Measurements from ENCODE around the gene RBP3.

Gene RBP3

GRCh38 chr10:47366181-47366631 is 18.0 kb downstream of the RBP3 start:
- H3K27me3 ChIP-seq (ENCODE audit: control insufficient read depth in 3 of 3, insufficient read depth in 3 of 3, low read depth in 1 of 3, low read length in 3 of 3): peaks cover 0 to 3% (median 0%) of the 10 kb centered on the region in 3 experiments
- DNase-seq (ENCODE audit: low spot score): no peak
- no peak overlapping the region for H3K27ac ChIP-seq (replicated peaks; ENCODE audit: low read length)
- no peak overlapping the region for H2BK12ac ChIP-seq (ENCODE audit: low read length)
- H3K23ac ChIP-seq (ENCODE audit: low read depth, low read length, poor library complexity): no peak overlapping the region
- H3K79me1 ChIP-seq (ENCODE audit: low read depth, low read length): no peaks in the 10 kb centered on the region
- no peak overlapping the region for H3K4me2 ChIP-seq (ENCODE audit: insufficient read depth, low read length, poor library complexity, severe bottlenecking)
- no peak overlapping the region for H3K14ac ChIP-seq (ENCODE audit: low read length)
- H2BK120ac ChIP-seq (ENCODE audit: low read depth, low read length): no peak overlapping the region
- H3K36me3 ChIP-seq (replicated peaks in 1 of 2; ENCODE audit: control insufficient read depth in 2 of 2, insufficient read depth in 2 of 2, low read length in 2 of 2): no peaks in the 10 kb centered on the region
- no peak overlapping the region for H2BK5ac ChIP-seq (ENCODE audit: low read length)
- no peak overlapping the region for H3K9ac ChIP-seq (ENCODE audit: low read depth, low read length, poor library complexity)
- H4K91ac ChIP-seq (ENCODE audit: low read depth, low read length, poor library complexity): no peak overlapping the region
- no peak overlapping the region for H2AK5ac ChIP-seq (ENCODE audit: low read depth, low read length)
- no peak overlapping the region for H4K8ac ChIP-seq (ENCODE audit: low read depth, low read length)
- H2AFZ ChIP-seq (ENCODE audit: low read length): no peak overlapping the region
- H3K4me1 ChIP-seq (ENCODE audit: control insufficient read depth in 2 of 2, insufficient read depth in 1 of 2, low read depth in 1 of 2, low read length in 2 of 2): peaks cover 0 to 3% of the 10 kb centered on the region in 2 donors
- H3K4me3 ChIP-seq (ENCODE audit: low read length in 2 of 2): peak overlapping the region in 1 of 2 donors; percentile 14
- no peak overlapping the region for H3K4ac ChIP-seq (ENCODE audit: low read length)
- H2BK15ac ChIP-seq (ENCODE audit: low read length): no peak overlapping the region
- no peak overlapping the region for H3K18ac ChIP-seq (ENCODE audit: low read length)
- no CpG with 5 or more reads among the region's 5 CpGs for WGBS, 2 donors (ENCODE audit: extremely low coverage in 2 of 2, insufficient read length in 2 of 2, insufficient replicate concordance in 1 of 2)
- H3K9me3 ChIP-seq (replicated peaks in 1 of 2; ENCODE audit: control insufficient read depth in 2 of 2, insufficient read depth in 1 of 2, low read depth in 1 of 2, low read length in 2 of 2): no peaks in the 10 kb centered on the region

GRCh38 chr10:47366731-47367460 is 18.7 kb downstream of the RBP3 start:
- H3K4ac ChIP-seq (ENCODE audit: low read length): no peak overlapping the region

GRCh38 chr10:47367646-47368045 is 19.5 kb downstream of the RBP3 start:
- H2BK120ac ChIP-seq (ENCODE audit: low read depth, low read length): no peak overlapping the region
- peak overlapping the region; percentile 66 for H3K18ac ChIP-seq (ENCODE audit: low read length)
- no peak overlapping the region for H3K4me2 ChIP-seq (ENCODE audit: insufficient read depth, low read length, poor library complexity, severe bottlenecking)
- no peak overlapping the region for H3K4me3 ChIP-seq (ENCODE audit: low read length in 2 of 2)
- H2BK5ac ChIP-seq (ENCODE audit: low read length): no peak overlapping the region
- H3K27ac ChIP-seq (replicated peaks; ENCODE audit: low read length): no peak overlapping the region
- H3K36me3 ChIP-seq (replicated peaks in 1 of 2; ENCODE audit: control insufficient read depth in 2 of 2, insufficient read depth in 2 of 2, low read length in 2 of 2): no peaks in the 10 kb centered on the region
- no CpG with 5 or more reads among the region's 11 CpGs for WGBS, 2 donors (ENCODE audit: extremely low coverage in 2 of 2, insufficient read length in 2 of 2, insufficient replicate concordance in 1 of 2)
- no peak overlapping the region for H4K91ac ChIP-seq (ENCODE audit: low read depth, low read length, poor library complexity)
- H3K23ac ChIP-seq (ENCODE audit: low read depth, low read length, poor library complexity): no peak overlapping the region
- H3K9ac ChIP-seq (ENCODE audit: low read depth, low read length, poor library complexity): no peak overlapping the region
- H2BK15ac ChIP-seq (ENCODE audit: low read length): no peak overlapping the region
- H3K9me3 ChIP-seq (replicated peaks in 1 of 2; ENCODE audit: control insufficient read depth in 2 of 2, insufficient read depth in 1 of 2, low read depth in 1 of 2, low read length in 2 of 2): no peaks in the 10 kb centered on the region
- no peak for DNase-seq (ENCODE audit: low spot score)
- H2BK12ac ChIP-seq (ENCODE audit: low read length): no peak overlapping the region
- H3K14ac ChIP-seq (ENCODE audit: low read length): peak overlapping the region; percentile 64
- H3K79me1 ChIP-seq (ENCODE audit: low read depth, low read length): no peaks in the 10 kb centered on the region
- no peak overlapping the region for H4K8ac ChIP-seq (ENCODE audit: low read depth, low read length)
- no peaks in the 10 kb centered on the region for H3K4me1 ChIP-seq (ENCODE audit: control insufficient read depth in 2 of 2, insufficient read depth in 1 of 2, low read depth in 1 of 2, low read length in 2 of 2)
- no peak overlapping the region for H2AFZ ChIP-seq (ENCODE audit: low read length)
- H3K27me3 ChIP-seq (ENCODE audit: control insufficient read depth in 3 of 3, insufficient read depth in 3 of 3, low read depth in 1 of 3, low read length in 3 of 3): peaks cover 0 to 3% (median 0%) of the 10 kb centered on the region in 3 experiments
- no peak overlapping the region for H2AK5ac ChIP-seq (ENCODE audit: low read depth, low read length)
- no peak overlapping the region for H3K4ac ChIP-seq (ENCODE audit: low read length)

More at GRCh38 chr10:47366731-47367460, 18.7 kb downstream of the RBP3 start:
- Histone ChIP-seq H4K91ac (ENCODE audit: low read depth, low read length, poor library complexity) (no peak overlapping the region), H3K79me1 (ENCODE audit: low read depth, low read length) (no peaks in the 10 kb centered on the region), H3K23ac (ENCODE audit: low read depth, low read length, poor library complexity) (no peak overlapping the region), H3K27ac (replicated peaks; ENCODE audit: low read length) (no peak overlapping the region), H3K18ac (ENCODE audit: low read length) (no peak overlapping the region), H3K4me3 (ENCODE audit: low read length in 2 of 2) (no peak overlapping the region), H2BK15ac (ENCODE audit: low read length) (no peak overlapping the region), H3K4me2 (ENCODE audit: insufficient read depth, low read length, poor library complexity, severe bottlenecking) (no peak overlapping the region), H4K8ac (ENCODE audit: low read depth, low read length) (no peak overlapping the region), H3K27me3 (ENCODE audit: control insufficient read depth in 3 of 3, insufficient read depth in 3 of 3, low read depth in 1 of 3, low read length in 3 of 3) (peaks cover 0 to 3% (median 0%) of the 10 kb centered on the region in 3 experiments), H2BK5ac (ENCODE audit: low read length) (no peak overlapping the region), H2AK5ac (ENCODE audit: low read depth, low read length) (no peak overlapping the region), H2AFZ (ENCODE audit: low read length) (no peak overlapping the region), H3K14ac (ENCODE audit: low read length) (no peak overlapping the region), H3K36me3 (replicated peaks in 1 of 2; ENCODE audit: control insufficient read depth in 2 of 2, insufficient read depth in 2 of 2, low read length in 2 of 2) (no peaks in the 10 kb centered on the region), H2BK12ac (ENCODE audit: low read length) (no peak overlapping the region), H3K4me1 (ENCODE audit: control insufficient read depth in 2 of 2, insufficient read depth in 1 of 2, low read depth in 1 of 2, low read length in 2 of 2) (no peaks in the 10 kb centered on the region), H3K9ac (ENCODE audit: low read depth, low read length, poor library complexity) (no peak overlapping the region), H3K9me3 (replicated peaks in 1 of 2; ENCODE audit: control insufficient read depth in 2 of 2, insufficient read depth in 1 of 2, low read depth in 1 of 2, low read length in 2 of 2) (no peaks in the 10 kb centered on the region), H2BK120ac (ENCODE audit: low read depth, low read length) (no peak overlapping the region)
- WGBS, 2 donors (ENCODE audit: extremely low coverage in 2 of 2, insufficient read length in 2 of 2, insufficient replicate concordance in 1 of 2): no CpG with 5 or more reads among the region's 8 CpGs
- DNase-seq (ENCODE audit: low spot score): no peak

GRCh38 chr10:47368431-47369180 is 20.4 kb downstream of the RBP3 start:
- no peaks in the 10 kb centered on the region for H3K79me1 ChIP-seq (ENCODE audit: low read depth, low read length)
- H3K36me3 ChIP-seq (replicated peaks in 1 of 2; ENCODE audit: control insufficient read depth in 2 of 2, insufficient read depth in 2 of 2, low read length in 2 of 2): no peaks in the 10 kb centered on the region
- no peak overlapping the region for H2BK5ac ChIP-seq (ENCODE audit: low read length)
- peaks cover 0 to 3% (median 0%) of the 10 kb centered on the region in 3 experiments for H3K27me3 ChIP-seq (ENCODE audit: control insufficient read depth in 3 of 3, insufficient read depth in 3 of 3, low read depth in 1 of 3, low read length in 3 of 3)
- H2AFZ ChIP-seq (ENCODE audit: low read length): no peak overlapping the region
- no peaks in the 10 kb centered on the region for H3K4me1 ChIP-seq (ENCODE audit: control insufficient read depth in 2 of 2, insufficient read depth in 1 of 2, low read depth in 1 of 2, low read length in 2 of 2)
- H2BK120ac ChIP-seq (ENCODE audit: low read depth, low read length): no peak overlapping the region
- H3K4me3 ChIP-seq (ENCODE audit: low read length in 2 of 2): no peak overlapping the region
- WGBS, 2 donors (ENCODE audit: extremely low coverage in 2 of 2, insufficient read length in 2 of 2, insufficient replicate concordance in 1 of 2): no CpG with 5 or more reads among the region's 24 CpGs
- no peak overlapping the region for H2AK5ac ChIP-seq (ENCODE audit: low read depth, low read length)
- H4K8ac ChIP-seq (ENCODE audit: low read depth, low read length): no peak overlapping the region
- H3K14ac ChIP-seq (ENCODE audit: low read length): peak overlapping the region; percentile 21
- H3K4ac ChIP-seq (ENCODE audit: low read length): no peak overlapping the region
- no peak for DNase-seq (ENCODE audit: low spot score)
- no peak overlapping the region for H4K91ac ChIP-seq (ENCODE audit: low read depth, low read length, poor library complexity)
- H3K4me2 ChIP-seq (ENCODE audit: insufficient read depth, low read length, poor library complexity, severe bottlenecking): no peak overlapping the region
- H3K18ac ChIP-seq (ENCODE audit: low read length): peak overlapping the region; percentile 32
- H3K23ac ChIP-seq (ENCODE audit: low read depth, low read length, poor library complexity): no peak overlapping the region
- H3K27ac ChIP-seq (replicated peaks; ENCODE audit: low read length): no peak overlapping the region
- H3K9me3 ChIP-seq (replicated peaks in 1 of 2; ENCODE audit: control insufficient read depth in 2 of 2, insufficient read depth in 1 of 2, low read depth in 1 of 2, low read length in 2 of 2): no peaks in the 10 kb centered on the region
- peak overlapping the region; percentile 5 for H3K9ac ChIP-seq (ENCODE audit: low read depth, low read length, poor library complexity)
- no peak overlapping the region for H2BK15ac ChIP-seq (ENCODE audit: low read length)
- no peak overlapping the region for H2BK12ac ChIP-seq (ENCODE audit: low read length)
